CD14-positive monocyte (primary cell): ENCODE results near the gene TCAIM. TPM values are rescaled to one million over a fixed set of nuclear protein-coding genes. Genes with fewer than 3 reads are reported as not detected.

ENCODE experiments used
- DNase-seq, 3 donors: peaks; one replicate each; pipeline ENCODE4 v3.0.0-alpha.2; 2011 to 2022
- H2AFZ ChIP-seq: 2 replicates; pipeline ENCODE4 v1.6.0; 2012; ENCODE audit warnings: mild to moderate bottlenecking, low read depth, low read length, inconsistent platforms; ENCODE audit not compliant: insufficient read depth, poor library complexity, severe bottlenecking
- H3K27ac ChIP-seq, 2 donors: 1 replicate in 1 of 2; 2 replicates in 1 of 2; pipeline ENCODE4 v1.5.1; 2012 to 2013; ENCODE audit warnings: low read length in 2 of 2, control low read depth in 1 of 2, inconsistent platforms in 1 of 2, low read depth in 1 of 2, mild to moderate bottlenecking in 1 of 2
- H3K27me3 ChIP-seq, 2 donors: one replicate each; pipeline versions ENCODE4 v1.6.0 to v1.6.1; 2011 to 2013; ENCODE audit warnings: low read length in 2 of 2; ENCODE audit not compliant: control insufficient read depth in 2 of 2, insufficient read depth in 2 of 2
- H3K36me3 ChIP-seq, 2 donors: replicated peaks in 1 of 2; 1 replicate in 1 of 2; 2 replicates in 1 of 2; pipeline versions ENCODE4 v1.5.1 to v1.6.1; 2012 to 2013; ENCODE audit warnings: low read length in 2 of 2, control low read depth in 1 of 2, inconsistent platforms in 1 of 2, mild to moderate bottlenecking in 1 of 2; ENCODE audit not compliant: insufficient read depth in 2 of 2, control insufficient read depth in 1 of 2
- H3K4me1 ChIP-seq, 2 donors: 1 replicate in 1 of 2; 2 replicates in 1 of 2; pipeline versions ENCODE4 v1.5.1 to v1.6.1; 2012 to 2013; ENCODE audit warnings: low read length in 2 of 2, control low read depth in 1 of 2, inconsistent platforms in 1 of 2, mild to moderate bottlenecking in 1 of 2, moderate library complexity in 1 of 2; ENCODE audit not compliant: insufficient read depth in 2 of 2, control insufficient read depth in 1 of 2
- H3K4me2 ChIP-seq: replicated peaks from 2 replicates; pipeline ENCODE3; 2012; ENCODE audit warnings: low read length, moderate library complexity, mild to moderate bottlenecking; ENCODE audit not compliant: poor library complexity, severe bottlenecking; ENCODE audit errors: extremely low read depth
- H3K4me3 ChIP-seq, 3 experiments: fragments of 200-600 bp in 1 of 3; sonication (generic) in 1 of 3; replicated peaks in 1 of 3; 1 replicate in 2 of 3; 2 replicates in 1 of 3; pipeline ENCODE4 v1.5.1; 2011 to 2013; ENCODE audit warnings: low read length in 3 of 3, mild to moderate bottlenecking in 3 of 3, control low read depth in 2 of 3, low read depth in 2 of 3, inconsistent platforms in 1 of 3, moderate library complexity in 1 of 3
- H3K79me2 ChIP-seq: 2 replicates; pipeline ENCODE4 v1.6.0; 2012; ENCODE audit warnings: mild to moderate bottlenecking, control low read depth, inconsistent platforms, low read length, moderate library complexity; ENCODE audit not compliant: insufficient read depth
- H3K9ac ChIP-seq: 2 replicates; pipeline ENCODE4 v1.6.0; 2017; ENCODE audit warnings: low read length, mild to moderate bottlenecking; ENCODE audit not compliant: insufficient read depth, poor library complexity, severe bottlenecking
- H3K9me3 ChIP-seq, 2 donors: replicated peaks in 1 of 2; 1 replicate in 1 of 2; 2 replicates in 1 of 2; pipeline versions ENCODE4 v1.5.1 to v1.6.1; 2012 to 2013; ENCODE audit warnings: low read length in 2 of 2, control low read depth in 1 of 2; ENCODE audit not compliant: control insufficient read depth in 1 of 2, insufficient read depth in 1 of 2
- H4K20me1 ChIP-seq: 2 replicates; pipeline ENCODE4 v1.6.0; 2012; ENCODE audit warnings: mild to moderate bottlenecking, low read length, control low read depth, moderate library complexity; ENCODE audit not compliant: insufficient read depth
- H3K27ac Mint-ChIP-seq, 7 donors: one replicate each; pipeline ENCODE4 v1.8.0; 2020; ENCODE audit warnings: mild to moderate bottlenecking in 7 of 7, mixed read lengths in 7 of 7, moderate library complexity in 6 of 7, inconsistent platforms in 2 of 7
- H3K27me3 Mint-ChIP-seq, 3 donors: one replicate each; pipeline ENCODE4 v1.8.0; 2021 to 2022; ENCODE audit warnings: low read depth in 3 of 3, mild to moderate bottlenecking in 3 of 3, mixed read lengths in 3 of 3, moderate library complexity in 3 of 3, inconsistent platforms in 1 of 3
- H3K36me3 Mint-ChIP-seq, 2 donors: one replicate each; pipeline ENCODE4 v1.8.0; 2020; ENCODE audit warnings: mixed read lengths in 2 of 2, inconsistent platforms in 1 of 2, mild to moderate bottlenecking in 1 of 2
- H3K4me1 Mint-ChIP-seq: one replicate; pipeline ENCODE4 v1.8.0; 2020; ENCODE audit warnings: mild to moderate bottlenecking, mixed read lengths
- H3K4me3 Mint-ChIP-seq, 2 donors: one replicate each; pipeline ENCODE4 v1.8.0; 2020; ENCODE audit warnings: mild to moderate bottlenecking in 2 of 2, mixed read lengths in 2 of 2, moderate library complexity in 1 of 2
- H3K9me3 Mint-ChIP-seq, 7 donors: one replicate each; pipeline ENCODE4 v1.8.0; 2020 to 2022; ENCODE audit warnings: mixed read lengths in 7 of 7, mild to moderate bottlenecking in 6 of 7, moderate library complexity in 6 of 7, inconsistent platforms in 2 of 7
- CTCF ChIP-seq: fragments of 200-600 bp; IDR thresholded peaks from one replicate; pipeline ENCODE4 v1.8.0; 2022; ENCODE audit warnings: antibody characterized with exemption, mild to moderate bottlenecking
- WGBS: methylation state at CpG from one replicate; pipeline ENCODE4 v1.1.5; 2013; ENCODE audit warnings: missing lambda C conversion rate; ENCODE audit not compliant: insufficient coverage; 5-methylcytosine and 5-hydroxymethylcytosine counted together
- intact Hi-C, 2 donors: fragments of 100-400 bp; cut with micrococcal nuclease; formaldehyde crosslinking; loops; one replicate each; pipeline versions ENCODE4 v1.15.0 to v1.15.1; 2023
- polyA plus RNA-seq, 3 donors: library from polyadenylated mRNA; depleted of rRNA in 1 of 3; unstranded in 2 of 3; stranded (reverse) in 1 of 3; fragments of 300-500 nt in 2 of 3; fragments of >200 nt in 1 of 3; fragmentation: Illumina TruSeq in 2 of 3; gene quantifications; 1 replicate in 2 of 3; 2 replicates in 1 of 3; pipeline ENCODE4 v1.2.3, GENCODE V29; 2012 to 2021

TCAIM gene
- polyA plus RNA-seq, 3 donors, result 9.1 to 26.7 (median 20.0) TPM

- H3K4me1 Mint-ChIP-seq, result no peaks in the 10 kb centered on the region
- H3K4me3 ChIP-seq, result no peak overlapping the region
- H3K27ac Mint-ChIP-seq, result no peak overlapping the region
- peaks cover 13 to 16% of the 10 kb centered on the region in 2 donors for H3K9me3 ChIP-seq
- no CpG with 5 or more reads among the region's 1 CpG for WGBS
- no peaks in the 10 kb centered on the region for H3K79me2 ChIP-seq
- H3K27ac ChIP-seq, result no peak overlapping the region
- H3K4me1 ChIP-seq, result no peaks in the 10 kb centered on the region
- no peak overlapping the region for H3K4me2 ChIP-seq
- no peak for DNase-seq
- peaks cover 11 to 34% (median 22%) of the 10 kb centered on the region in 7 donors for H3K9me3 Mint-ChIP-seq
- no peaks in the 10 kb centered on the region for H3K27me3 Mint-ChIP-seq
- H2AFZ ChIP-seq, result no peak overlapping the region
- H3K9ac ChIP-seq, result no peak overlapping the region
- H3K36me3 Mint-ChIP-seq, result peaks cover 17 to 32% of the 10 kb centered on the region in 2 donors
- no peak overlapping the region for H3K4me3 Mint-ChIP-seq
- no peak for TF ChIP-seq CTCF
- intact Hi-C loops, result no loop called here
- H3K36me3 ChIP-seq, result peaks cover 7 to 25% of the 10 kb centered on the region in 2 donors
- no peaks in the 10 kb centered on the region for H4K20me1 ChIP-seq
- H3K27me3 ChIP-seq, result no peaks in the 10 kb centered on the region
Measured at GRCh38 chr3:44375450-44375849, 36.9 kb downstream of the TCAIM start.

GRCh38 chr3:44387404-44387803, 48.8 kb downstream of the TCAIM start:
- H3K79me2 ChIP-seq, result no peaks in the 10 kb centered on the region
- 100% methylated on average over 6 of the region's 7 CpGs for WGBS
- H3K9ac ChIP-seq, result no peak overlapping the region
- peaks cover 0 to 12% of the 10 kb centered on the region in 2 donors for H3K36me3 ChIP-seq
- H3K4me1 ChIP-seq, result no peaks in the 10 kb centered on the region
- Mint-ChIP-seq H3K9me3 (peaks cover 16 to 38% (median 27%) of the 10 kb centered on the region in 7 donors), H3K4me1 (no peaks in the 10 kb centered on the region), H3K27ac (no peak overlapping the region), H3K27me3 (no peaks in the 10 kb centered on the region), H3K4me3 (no peak overlapping the region), H3K36me3 (peaks cover 0 to 6% of the 10 kb centered on the region in 2 donors)
- H4K20me1 ChIP-seq, result no peaks in the 10 kb centered on the region
- intact Hi-C loops, result no loop called here
- H2AFZ ChIP-seq, result no peak overlapping the region
- H3K4me3 ChIP-seq, result no peak overlapping the region
- no peak overlapping the region for H3K27ac ChIP-seq
- no peak for DNase-seq
- no peak for TF ChIP-seq CTCF
- H3K27me3 ChIP-seq, result no peaks in the 10 kb centered on the region
- H3K9me3 ChIP-seq, result peaks cover 16 to 20% of the 10 kb centered on the region in 2 donors
- H3K4me2 ChIP-seq, result no peak overlapping the region
